ENCODE results near the gene LUC7L2. TPM values are rescaled to one million over a fixed set of nuclear protein-coding genes. Genes with fewer than 3 reads are reported as not detected.

The LUC7L2 gene
- total RNA-seq, 3 donors from 2014 or later = 77.3 to 108 (median 89.8) TPM

- TF ChIP-seq POLR2AphosphoS5 (IDR thresholded peaks at IDR 0.05) = no peak
- TF ChIP-seq POLR2A (IDR thresholded peaks at IDR 0.05) = no peak
- TF ChIP-seq, protein P1, sequence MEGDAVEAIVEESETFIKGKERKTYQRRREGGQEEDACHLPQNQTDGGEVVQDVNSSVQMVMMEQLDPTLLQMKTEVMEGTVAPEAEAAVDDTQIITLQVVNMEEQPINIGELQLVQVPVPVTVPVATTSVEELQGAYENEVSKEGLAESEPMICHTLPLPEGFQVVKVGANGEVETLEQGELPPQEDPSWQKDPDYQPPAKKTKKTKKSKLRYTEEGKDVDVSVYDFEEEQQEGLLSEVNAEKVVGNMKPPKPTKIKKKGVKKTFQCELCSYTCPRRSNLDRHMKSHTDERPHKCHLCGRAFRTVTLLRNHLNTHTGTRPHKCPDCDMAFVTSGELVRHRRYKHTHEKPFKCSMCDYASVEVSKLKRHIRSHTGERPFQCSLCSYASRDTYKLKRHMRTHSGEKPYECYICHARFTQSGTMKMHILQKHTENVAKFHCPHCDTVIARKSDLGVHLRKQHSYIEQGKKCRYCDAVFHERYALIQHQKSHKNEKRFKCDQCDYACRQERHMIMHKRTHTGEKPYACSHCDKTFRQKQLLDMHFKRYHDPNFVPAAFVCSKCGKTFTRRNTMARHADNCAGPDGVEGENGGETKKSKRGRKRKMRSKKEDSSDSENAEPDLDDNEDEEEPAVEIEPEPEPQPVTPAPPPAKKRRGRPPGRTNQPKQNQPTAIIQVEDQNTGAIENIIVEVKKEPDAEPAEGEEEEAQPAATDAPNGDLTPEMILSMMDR (IDR thresholded peaks at IDR 0.05) = no peak
- intact Hi-C loops (cut with DNase I; ENCODE audit: low total_unique reads) = no loop called here
- Histone ChIP-seq H3K9me3 (no peaks in the 10 kb centered on the region), H3K4me1 (no peaks in the 10 kb centered on the region), H3K4me3 (no peak overlapping the region), H3K27me3 (no peaks in the 10 kb centered on the region), H3K27ac (no peak overlapping the region), H3K36me3 (no peaks in the 10 kb centered on the region)
- no peak for DNase-seq (ENCODE audit: low spot score in 2 of 2)
Measured at GRCh38 chr7:139389774-139390173, 30.1 kb downstream of the LUC7L2 start.

GRCh38 chr7:139393621-139394211, 34.0 kb downstream of the LUC7L2 start:
- no peak for DNase-seq (ENCODE audit: low spot score in 2 of 2)
- H3K4me3 ChIP-seq = no peak overlapping the region
- H3K4me1 ChIP-seq = no peaks in the 10 kb centered on the region
- intact Hi-C loops (cut with DNase I; ENCODE audit: low total_unique reads) = no loop called here
- H3K27ac ChIP-seq = no peak overlapping the region
- no peaks in the 10 kb centered on the region for H3K36me3 ChIP-seq
- no peak for TF ChIP-seq POLR2AphosphoS5 (IDR thresholded peaks at IDR 0.05)
- no peak for TF ChIP-seq POLR2A (IDR thresholded peaks at IDR 0.05)
- TF ChIP-seq, protein P1 (IDR thresholded peaks at IDR 0.05) = no peak
- no peaks in the 10 kb centered on the region for H3K27me3 ChIP-seq
- no peaks in the 10 kb centered on the region for H3K9me3 ChIP-seq

- no peak for DNase-seq (ENCODE audit: low spot score in 2 of 2)
- TF ChIP-seq, protein P1 (IDR thresholded peaks at IDR 0.05) = no peak
- TF ChIP-seq POLR2AphosphoS5 (IDR thresholded peaks at IDR 0.05) (no peak), POLR2A (IDR thresholded peaks at IDR 0.05) (no peak)
- Histone ChIP-seq H3K27me3 (no peaks in the 10 kb centered on the region), H3K4me1 (no peaks in the 10 kb centered on the region), H3K36me3 (no peaks in the 10 kb centered on the region), H3K27ac (no peak overlapping the region), H3K9me3 (no peaks in the 10 kb centered on the region), H3K4me3 (no peak overlapping the region)
- intact Hi-C loops (cut with DNase I; ENCODE audit: low total_unique reads) = no loop called here
Measured at GRCh38 chr7:139394540-139394939, 34.8 kb downstream of the LUC7L2 start.

DNA sequence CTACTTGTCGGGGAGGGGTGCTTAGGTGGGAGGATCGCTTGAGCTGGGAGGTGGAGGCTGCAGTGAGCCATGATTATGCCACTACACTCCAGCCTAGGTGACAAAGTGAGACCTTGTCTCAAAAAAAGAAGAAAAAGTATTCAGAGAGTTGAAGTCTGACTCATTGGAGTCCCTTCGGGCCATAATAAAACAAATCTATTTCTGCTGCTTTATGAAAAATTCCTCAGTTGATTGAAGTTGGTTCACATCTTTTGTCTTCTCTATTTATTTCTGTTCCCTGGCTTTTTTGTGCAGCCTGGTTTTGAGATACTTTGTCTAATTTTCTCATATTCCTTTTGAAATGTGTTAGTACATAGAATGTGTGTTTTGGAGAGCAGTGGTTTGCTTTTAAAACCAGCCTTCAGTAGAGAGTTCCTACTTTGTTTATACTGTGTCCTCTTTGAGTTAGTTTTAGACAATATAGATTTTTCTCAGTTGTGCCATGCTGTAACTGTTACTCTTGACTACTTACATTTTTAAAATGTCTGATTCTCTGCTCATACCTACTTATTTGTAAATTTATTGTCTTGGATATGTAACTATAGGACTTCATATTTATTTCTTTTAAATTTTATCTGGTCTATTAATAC, 36.7 kb downstream of the LUC7L2 start:
- intact Hi-C loops (cut with DNase I; ENCODE audit: low total_unique reads) = no loop called here
- H3K36me3 ChIP-seq = no peaks in the 10 kb centered on the region
- DNase-seq (ENCODE audit: low spot score in 2 of 2) = no peak
- H3K4me1 ChIP-seq = no peaks in the 10 kb centered on the region
- H3K27ac ChIP-seq = no peak overlapping the region
- no peaks in the 10 kb centered on the region for H3K9me3 ChIP-seq
- TF ChIP-seq, protein P1 (IDR thresholded peaks at IDR 0.05) = no peak
- TF ChIP-seq POLR2AphosphoS5 (IDR thresholded peaks at IDR 0.05) = no peak
- no peak for TF ChIP-seq POLR2A (IDR thresholded peaks at IDR 0.05)
- no peak overlapping the region for H3K4me3 ChIP-seq
- no peaks in the 10 kb centered on the region for H3K27me3 ChIP-seq

- Histone ChIP-seq H3K27ac (no peak overlapping the region), H3K27me3 (no peaks in the 10 kb centered on the region), H3K9me3 (no peaks in the 10 kb centered on the region), H3K4me1 (no peaks in the 10 kb centered on the region), H3K4me3 (no peak overlapping the region), H3K36me3 (no peaks in the 10 kb centered on the region)
- TF ChIP-seq POLR2A (IDR thresholded peaks at IDR 0.05) (no peak), POLR2AphosphoS5 (IDR thresholded peaks at IDR 0.05) (no peak)
- TF ChIP-seq, protein P1 (IDR thresholded peaks at IDR 0.05) = no peak
- DNase-seq (ENCODE audit: low spot score in 2 of 2) = no peak
- intact Hi-C loops (cut with DNase I; ENCODE audit: low total_unique reads) = no loop called here
Measured at GRCh38 chr7:139397192-139397591, 37.5 kb downstream of the LUC7L2 start.

All from breast epithelium (tissue), 4 donors.